SU-DHL-6 (cell line): Measurements from ENCODE around the gene TNRC6B.

Experiments used
- EZH2phosphoT487 ChIP-seq: fragments of 200-600 bp; sonication (generic), shearing (Covaris generic); conservative IDR thresholded peaks from 2 replicates; pipeline ENCODE4 v1.6.1; 2018; ENCODE audit warnings: mild to moderate bottlenecking, antibody characterized with exemption, low read length, moderate library complexity, mixed read lengths
- TF ChIP-seq, protein P1 (sequence below): fragments of 200-600 bp; sonication (generic); IDR thresholded peaks from one replicate; pipeline ENCODE4 v1.5.1; 2017; ENCODE audit warnings: antibody characterized with exemption, mild to moderate bottlenecking, low read length, moderate library complexity; ENCODE audit not compliant: insufficient read depth, poor library complexity, severe bottlenecking

DNA sequence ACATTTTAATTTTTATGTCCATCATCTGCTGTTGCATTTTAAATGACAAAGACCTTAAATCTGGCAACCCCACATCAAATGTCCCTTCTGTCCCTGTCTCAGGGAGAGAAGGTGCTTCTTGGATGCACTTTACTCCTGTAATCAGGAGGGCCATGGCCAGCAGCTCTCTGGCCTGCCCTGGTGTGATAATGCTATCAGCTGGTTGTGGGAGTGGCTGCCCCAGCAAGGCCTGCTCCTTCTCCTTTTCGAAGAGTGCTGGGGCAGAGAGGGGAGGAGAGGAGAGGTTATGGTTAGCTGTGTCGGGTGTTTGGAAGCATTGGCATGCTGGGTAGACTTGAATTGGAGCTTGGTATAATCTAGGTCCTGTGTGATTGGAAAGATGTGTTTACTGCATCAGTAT lies 12.8 kb downstream of the TNRC6B start:
- TF ChIP-seq, protein P1, sequence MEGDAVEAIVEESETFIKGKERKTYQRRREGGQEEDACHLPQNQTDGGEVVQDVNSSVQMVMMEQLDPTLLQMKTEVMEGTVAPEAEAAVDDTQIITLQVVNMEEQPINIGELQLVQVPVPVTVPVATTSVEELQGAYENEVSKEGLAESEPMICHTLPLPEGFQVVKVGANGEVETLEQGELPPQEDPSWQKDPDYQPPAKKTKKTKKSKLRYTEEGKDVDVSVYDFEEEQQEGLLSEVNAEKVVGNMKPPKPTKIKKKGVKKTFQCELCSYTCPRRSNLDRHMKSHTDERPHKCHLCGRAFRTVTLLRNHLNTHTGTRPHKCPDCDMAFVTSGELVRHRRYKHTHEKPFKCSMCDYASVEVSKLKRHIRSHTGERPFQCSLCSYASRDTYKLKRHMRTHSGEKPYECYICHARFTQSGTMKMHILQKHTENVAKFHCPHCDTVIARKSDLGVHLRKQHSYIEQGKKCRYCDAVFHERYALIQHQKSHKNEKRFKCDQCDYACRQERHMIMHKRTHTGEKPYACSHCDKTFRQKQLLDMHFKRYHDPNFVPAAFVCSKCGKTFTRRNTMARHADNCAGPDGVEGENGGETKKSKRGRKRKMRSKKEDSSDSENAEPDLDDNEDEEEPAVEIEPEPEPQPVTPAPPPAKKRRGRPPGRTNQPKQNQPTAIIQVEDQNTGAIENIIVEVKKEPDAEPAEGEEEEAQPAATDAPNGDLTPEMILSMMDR: no peak
- TF ChIP-seq EZH2phosphoT487: no peak
